Thyroid gland (tissue), 4 donors: Measurements from ENCODE around the gene LRTM1. TPM values are rescaled to one million over a fixed set of nuclear protein-coding genes. Genes with fewer than 3 reads are reported as not detected.

Experiments used
- DNase-seq, 2 donors: peaks; one replicate each; pipeline ENCODE4 v3.0.0-alpha.2; 2019
- H3K27ac ChIP-seq, 3 donors: fragments of 200-600 bp; sonication (generic); 1 replicate in 2 of 3; 2 replicates in 1 of 3; pipeline ENCODE4 v1.5.1; 2016 to 2019; ENCODE audit warnings: mild to moderate bottlenecking in 1 of 3, moderate library complexity in 1 of 3
- H3K27me3 ChIP-seq: fragments of 200-600 bp; sonication (generic); one replicate; pipeline ENCODE4 v1.5.1; 2019
- H3K36me3 ChIP-seq, 2 donors: fragments of 200-600 bp; sonication (generic); one replicate each; pipeline ENCODE4 v1.5.1; 2016 to 2019
- H3K4me1 ChIP-seq, 2 donors: fragments of 200-600 bp; sonication (generic); one replicate each; pipeline ENCODE4 v1.5.1; 2017 to 2019
- H3K4me3 ChIP-seq, 3 donors: fragments of 200-600 bp; sonication (generic); replicated peaks in 1 of 3; 1 replicate in 2 of 3; 2 replicates in 1 of 3; pipeline ENCODE4 v1.5.1; 2016; ENCODE audit warnings: mild to moderate bottlenecking in 1 of 3
- H3K9me3 ChIP-seq: fragments of 200-600 bp; sonication (generic); one replicate; pipeline ENCODE4 v1.5.1; 2017
- POLR2A ChIP-seq, 2 donors: fragments of 450-650 bp; IDR thresholded peaks; one replicate each; pipeline ENCODE4 v1.6.1; 2017; ENCODE audit warnings: antibody characterized with exemption in 2 of 2, mild to moderate bottlenecking in 2 of 2, moderate library complexity in 1 of 2
- WGBS, 2 donors: methylation state at CpG; one replicate each; pipeline ENCODE4 v1.1.5; 2017; 5-methylcytosine and 5-hydroxymethylcytosine counted together
- intact Hi-C: fragments of 100-400 bp; cut with DNase I; formaldehyde crosslinking; loops from one replicate; pipeline ENCODE4 v1.15.1; 2023
- total RNA-seq, 4 donors: library from RNA; depleted of rRNA; stranded (reverse); fragments of >200 nt; gene quantifications; one replicate each; pipeline ENCODE4 v1.2.3, GENCODE V29; 2016
- TF ChIP-seq, protein P1 (sequence below), 6 experiments: fragments of 200-600 bp in 3 of 6; fragments of 450-650 bp in 3 of 6; sonication (generic) in 3 of 6; IDR thresholded peaks; one replicate each; pipeline ENCODE4 v1.5.1; 2016 to 2019; ENCODE audit warnings: antibody characterized with exemption in 6 of 6, mild to moderate bottlenecking in 2 of 6, inconsistent platforms in 1 of 6, moderate library complexity in 1 of 6

The LRTM1 gene
- total RNA-seq, 4 donors from 2014 or later: not detected

DNA sequence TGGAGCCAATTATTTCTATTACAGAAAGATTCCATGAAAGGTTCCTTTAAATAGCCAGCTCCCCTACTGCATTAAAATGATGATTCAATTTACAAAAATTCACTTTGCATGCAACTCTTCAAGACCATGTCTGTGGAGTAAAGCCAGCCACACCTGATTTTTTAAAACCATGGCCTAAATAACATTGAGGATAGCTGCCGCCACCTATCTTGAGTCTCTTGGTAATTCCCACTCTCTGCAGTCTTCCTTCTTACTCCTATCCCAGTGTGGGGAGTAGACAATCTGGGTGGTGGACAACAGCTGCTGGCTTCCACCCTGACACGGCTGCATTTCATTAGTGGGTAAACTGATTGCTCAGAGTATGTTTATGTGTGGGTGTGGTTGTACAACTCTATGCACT is 10.7 kb downstream of the LRTM1 start:
- no peak overlapping the region for H3K27ac ChIP-seq
- intact Hi-C loops: no loop called here

GRCh38 chr3:54916732-54917131 is 11.1 kb downstream of the LRTM1 start:
- DNase-seq: no peak
- Histone ChIP-seq H3K4me3 (no peak overlapping the region), H3K36me3 (no peaks in the 10 kb centered on the region), H3K27me3 (no peaks in the 10 kb centered on the region), H3K4me1 (no peaks in the 10 kb centered on the region), H3K9me3 (no peaks in the 10 kb centered on the region), H3K27ac (no peak overlapping the region)
- TF ChIP-seq, protein P1, sequence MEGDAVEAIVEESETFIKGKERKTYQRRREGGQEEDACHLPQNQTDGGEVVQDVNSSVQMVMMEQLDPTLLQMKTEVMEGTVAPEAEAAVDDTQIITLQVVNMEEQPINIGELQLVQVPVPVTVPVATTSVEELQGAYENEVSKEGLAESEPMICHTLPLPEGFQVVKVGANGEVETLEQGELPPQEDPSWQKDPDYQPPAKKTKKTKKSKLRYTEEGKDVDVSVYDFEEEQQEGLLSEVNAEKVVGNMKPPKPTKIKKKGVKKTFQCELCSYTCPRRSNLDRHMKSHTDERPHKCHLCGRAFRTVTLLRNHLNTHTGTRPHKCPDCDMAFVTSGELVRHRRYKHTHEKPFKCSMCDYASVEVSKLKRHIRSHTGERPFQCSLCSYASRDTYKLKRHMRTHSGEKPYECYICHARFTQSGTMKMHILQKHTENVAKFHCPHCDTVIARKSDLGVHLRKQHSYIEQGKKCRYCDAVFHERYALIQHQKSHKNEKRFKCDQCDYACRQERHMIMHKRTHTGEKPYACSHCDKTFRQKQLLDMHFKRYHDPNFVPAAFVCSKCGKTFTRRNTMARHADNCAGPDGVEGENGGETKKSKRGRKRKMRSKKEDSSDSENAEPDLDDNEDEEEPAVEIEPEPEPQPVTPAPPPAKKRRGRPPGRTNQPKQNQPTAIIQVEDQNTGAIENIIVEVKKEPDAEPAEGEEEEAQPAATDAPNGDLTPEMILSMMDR (IDR thresholded peaks at IDR 0.05): no peak
- no peak for TF ChIP-seq POLR2A (IDR thresholded peaks at IDR 0.05)
- intact Hi-C loops: no loop called here

More for the DNA sequence above, 10.7 kb downstream of the LRTM1 start:
- no peak for DNase-seq
- Histone ChIP-seq H3K9me3 (no peaks in the 10 kb centered on the region), H3K4me3 (no peak overlapping the region), H3K36me3 (no peaks in the 10 kb centered on the region), H3K27me3 (no peaks in the 10 kb centered on the region), H3K4me1 (no peaks in the 10 kb centered on the region)
- 83 to 94% methylated on average over 2 of the region's 2 CpGs for WGBS, 2 donors
- TF ChIP-seq, protein P1 (IDR thresholded peaks at IDR 0.05): no peak
- TF ChIP-seq POLR2A (IDR thresholded peaks at IDR 0.05): no peak

- Histone ChIP-seq H3K4me1 (no peaks in the 10 kb centered on the region), H3K9me3 (no peaks in the 10 kb centered on the region), H3K4me3 (no peak overlapping the region), H3K27me3 (no peaks in the 10 kb centered on the region), H3K27ac (no peak overlapping the region), H3K36me3 (no peaks in the 10 kb centered on the region)
- 85 to 89% methylated on average over 8 of the region's 8 CpGs for WGBS, 2 donors
- intact Hi-C loops: no loop called here
- TF ChIP-seq, protein P1 (IDR thresholded peaks at IDR 0.05): no peak
- no peak for DNase-seq
Measured at GRCh38 chr3:54915976-54916375, 11.9 kb downstream of the LRTM1 start.

GRCh38 chr3:54915181-54915580 is 12.7 kb downstream of the LRTM1 start:
- no peaks in the 10 kb centered on the region for H3K27me3 ChIP-seq
- no peaks in the 10 kb centered on the region for H3K9me3 ChIP-seq
- 66 to 72% methylated on average over 4 of the region's 4 CpGs for WGBS, 2 donors
- DNase-seq: no peak
- no peaks in the 10 kb centered on the region for H3K36me3 ChIP-seq
- H3K4me3 ChIP-seq: no peak overlapping the region
- intact Hi-C loops: no loop called here
- no peak overlapping the region for H3K27ac ChIP-seq
- H3K4me1 ChIP-seq: no peaks in the 10 kb centered on the region
- TF ChIP-seq, protein P1 (IDR thresholded peaks at IDR 0.05): no peak
- no peak for TF ChIP-seq POLR2A (IDR thresholded peaks at IDR 0.05)

- H3K4me1 ChIP-seq: no peaks in the 10 kb centered on the region
- no peaks in the 10 kb centered on the region for H3K36me3 ChIP-seq
- no peak for DNase-seq
- no peak for TF ChIP-seq POLR2A (IDR thresholded peaks at IDR 0.05)
- TF ChIP-seq, protein P1 (IDR thresholded peaks at IDR 0.05): no peak
- no peak overlapping the region for H3K4me3 ChIP-seq
- 73 to 74% methylated on average over 2 of the region's 2 CpGs for WGBS, 2 donors
- intact Hi-C loops: no loop called here
- H3K9me3 ChIP-seq: no peaks in the 10 kb centered on the region
- no peaks in the 10 kb centered on the region for H3K27me3 ChIP-seq
- H3K27ac ChIP-seq: no peak overlapping the region
Measured at GRCh38 chr3:54914180-54914579, 13.7 kb downstream of the LRTM1 start.
